GM19099 (cell line): ENCODE results near the gene SCYGR4.
"Not testable (repeated sequence)": the region's sequence is repeated elsewhere in the genome, so short reads cannot be mapped to it uniquely, and the experiment has no call there.

ENCODE experiments used
- POLR2A ChIP-seq: IDR thresholded peaks from 3 replicates; pipeline ENCODE4 v1.6.1; 2011; ENCODE audit warnings: low read depth; ENCODE audit not compliant: insufficient read length; ENCODE audit errors: extremely low read depth

Gene SCYGR4

DNA sequence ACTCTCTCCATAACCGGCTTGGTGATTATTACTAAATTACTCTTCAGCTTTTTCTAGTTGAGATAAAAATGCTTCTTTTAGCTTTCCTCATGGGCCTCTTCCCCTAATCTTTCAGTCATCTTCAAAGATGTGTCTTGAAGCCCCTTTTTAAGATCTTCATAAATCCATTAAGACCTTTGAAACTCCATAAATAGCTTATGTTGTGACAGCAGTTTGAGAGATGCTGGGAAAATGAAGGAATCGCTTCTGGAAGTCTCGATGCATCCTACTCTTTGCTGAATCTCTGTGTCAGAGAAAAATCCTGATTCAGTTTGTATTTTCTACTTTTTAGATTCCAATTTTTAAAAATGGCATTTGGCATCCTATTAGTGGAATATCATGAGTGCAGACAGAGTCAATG is 13.0 kb downstream of the SCYGR4 start:
- TF ChIP-seq POLR2A = no peak

GRCh38 chr2:227632827-227633226 is 15.5 kb downstream of the SCYGR4 start:
- TF ChIP-seq POLR2A = no peak

GRCh38 chr2:227634201-227634600 is 16.9 kb downstream of the SCYGR4 start:
- no peak for TF ChIP-seq POLR2A

GRCh38 chr2:227642656-227643055 is 25.4 kb downstream of the SCYGR4 start:
- TF ChIP-seq POLR2A = no peak

DNA sequence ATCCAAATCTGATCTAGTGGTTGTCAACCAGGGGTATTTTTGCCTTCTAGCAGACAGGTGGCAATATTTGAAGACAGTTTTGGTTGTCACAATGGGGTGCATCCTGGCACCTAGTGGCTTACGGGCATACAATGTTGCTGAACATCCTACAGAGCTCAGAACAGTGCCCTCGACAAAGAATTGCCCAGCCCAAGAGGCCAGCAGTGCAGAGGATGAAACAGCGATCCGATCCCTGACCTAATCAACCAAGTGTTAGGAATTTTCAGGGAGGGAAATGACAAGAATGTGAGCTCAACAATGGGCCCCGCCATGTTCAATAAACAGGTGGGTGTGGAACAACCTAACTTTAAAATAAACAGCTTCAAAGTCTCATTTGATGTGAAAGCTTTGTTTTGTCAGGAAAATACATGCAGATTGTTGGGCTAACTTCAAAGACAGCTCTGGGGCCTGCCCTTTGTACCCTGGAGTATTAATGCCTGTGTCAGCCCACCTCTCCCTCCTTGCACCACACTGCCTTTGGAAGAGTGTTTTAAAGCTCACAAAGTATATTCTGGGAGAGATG is 26.8 kb downstream of the SCYGR4 start:
- no peak for TF ChIP-seq POLR2A

- TF ChIP-seq POLR2A = no peak
Observed at GRCh38 chr2:227653419-227653818, 36.1 kb downstream of the SCYGR4 start.

DNA sequence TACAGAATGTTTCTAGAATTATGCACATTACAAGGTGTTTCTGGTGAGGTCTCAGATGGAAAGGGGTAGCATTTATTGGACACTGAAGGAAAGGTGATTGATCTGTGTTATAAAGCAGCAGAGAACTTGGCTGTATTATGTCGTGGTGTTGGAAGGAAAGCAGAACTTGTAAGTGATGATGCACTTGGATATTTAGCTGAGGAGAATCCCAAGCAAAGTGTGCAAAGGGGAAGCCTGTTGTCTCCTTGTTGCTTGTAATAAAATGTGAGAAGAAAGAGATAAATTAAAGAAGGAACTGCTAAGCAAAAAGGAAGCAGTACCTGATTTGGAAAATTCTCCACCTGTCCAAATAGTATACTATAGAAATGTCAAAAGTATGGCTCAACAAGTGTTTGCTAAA is 37.1 kb downstream of the SCYGR4 start:
- no peak for TF ChIP-seq POLR2A

GRCh38 chr2:227655454-227655853 is 38.2 kb downstream of the SCYGR4 start:
- no peak for TF ChIP-seq POLR2A

GRCh38 chr2:227657199-227657845 is 40.0 kb downstream of the SCYGR4 start:
- no peak for TF ChIP-seq POLR2A

- no peak for TF ChIP-seq POLR2A
Observed at GRCh38 chr2:227661025-227661649, 43.8 kb downstream of the SCYGR4 start.

DNA sequence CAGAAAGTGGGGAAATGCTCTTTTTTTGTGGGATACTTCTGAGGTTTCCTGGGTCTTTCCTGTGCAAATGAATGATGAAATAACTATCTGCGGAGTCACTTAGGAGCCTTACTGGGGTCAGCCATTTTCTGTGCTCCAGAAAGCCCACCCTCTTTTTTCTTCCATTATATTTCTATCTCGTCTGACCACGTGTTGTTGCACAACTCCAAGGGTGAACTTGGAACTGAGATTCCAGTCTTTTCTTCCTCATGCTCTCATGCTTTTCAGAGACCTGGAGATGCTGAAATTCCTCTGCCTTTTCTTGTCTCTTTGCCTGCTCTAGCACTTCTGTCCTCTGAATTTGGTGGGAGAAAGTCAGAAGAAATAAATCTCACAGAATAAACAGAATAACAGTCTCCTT is 44.5 kb downstream of the SCYGR4 start:
- no peak for TF ChIP-seq POLR2A

- no peak for TF ChIP-seq POLR2A
Observed at GRCh38 chr2:227665189-227665940, 48.1 kb downstream of the SCYGR4 start.

- TF ChIP-seq POLR2A = not testable (repeated sequence)
Observed at GRCh38 chr2:227666631-227667170, 49.4 kb downstream of the SCYGR4 start, which contains the start of gene SCYGR5. Gene SCYGR5 (plus strand): TSS chr2:227666804. CDS start chr2:227666804, 0 bp downstream.
